Stimulated activated CD4-positive, alpha-beta T cell treated with anti-CD3 and anti-CD28 coated beads, Interleukin-4, amount 100 ng/mL, for 48 hours (primary cell): ENCODE data around the gene UBR3.
"Not testable (repeated sequence)": the region's sequence is repeated elsewhere in the genome, so short reads cannot be mapped to it uniquely, and the experiment has no call there.

ENCODE experiments used
- DNase-seq, 2 donors: peaks; one replicate each; pipeline ENCODE4 v3.0.0-alpha.2; 2020; ENCODE audit warnings: low read depth in 2 of 2

Gene UBR3

DNA sequence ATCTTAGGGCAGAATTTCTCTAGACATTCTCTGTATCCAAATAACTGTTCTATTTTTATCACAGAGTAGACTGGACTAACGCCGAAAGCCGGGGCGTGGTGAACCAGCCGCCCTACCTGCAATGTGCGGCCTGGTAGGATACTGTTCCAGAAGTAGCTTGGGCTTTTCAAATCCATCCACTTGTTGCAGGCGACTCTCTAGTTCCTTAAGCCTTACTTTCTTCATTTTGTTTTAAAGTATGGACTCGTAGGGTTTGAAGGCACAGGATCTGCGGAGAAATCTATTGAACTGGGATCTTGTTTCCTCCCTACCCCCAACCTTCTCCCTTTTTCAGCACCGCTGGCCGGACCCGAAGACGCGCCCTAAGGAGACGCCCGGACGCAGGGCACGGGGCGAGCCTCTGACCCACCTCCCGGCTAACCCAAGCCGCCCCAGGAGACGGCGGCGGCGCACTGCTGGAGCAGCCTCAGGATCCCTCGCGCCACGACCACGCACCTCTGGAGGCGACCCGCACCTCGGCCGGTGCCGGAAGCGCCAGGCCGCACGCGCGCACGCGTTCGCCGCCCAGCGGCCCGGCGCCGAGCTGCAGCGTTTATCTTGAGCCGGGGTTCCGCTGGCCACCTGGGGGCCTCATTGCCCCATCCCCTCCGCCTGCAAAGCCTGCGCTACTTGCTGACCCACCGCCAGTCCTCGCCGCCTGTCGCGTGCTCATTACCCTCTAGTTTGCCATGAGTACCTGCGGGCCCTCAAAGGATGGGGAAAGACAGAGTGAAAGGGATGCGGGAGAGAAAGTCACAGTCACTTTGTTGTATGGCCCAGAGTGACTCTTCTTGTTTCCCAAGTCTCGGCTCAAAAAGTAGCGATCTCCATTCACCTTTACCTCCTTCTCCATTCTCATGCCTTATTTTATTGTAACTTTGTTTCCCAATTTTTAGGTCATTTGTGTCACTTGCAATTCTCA is 2.6 kb upstream of the UBR3 start, which contains the start of gene METTL5:
Gene METTL5 (minus strand): TSS at position 533 of the 961 bp plus-strand sequence. CDS start 308 bp downstream, at position 225.
- peak; percentile 63 to 70 for DNase-seq

DNA sequence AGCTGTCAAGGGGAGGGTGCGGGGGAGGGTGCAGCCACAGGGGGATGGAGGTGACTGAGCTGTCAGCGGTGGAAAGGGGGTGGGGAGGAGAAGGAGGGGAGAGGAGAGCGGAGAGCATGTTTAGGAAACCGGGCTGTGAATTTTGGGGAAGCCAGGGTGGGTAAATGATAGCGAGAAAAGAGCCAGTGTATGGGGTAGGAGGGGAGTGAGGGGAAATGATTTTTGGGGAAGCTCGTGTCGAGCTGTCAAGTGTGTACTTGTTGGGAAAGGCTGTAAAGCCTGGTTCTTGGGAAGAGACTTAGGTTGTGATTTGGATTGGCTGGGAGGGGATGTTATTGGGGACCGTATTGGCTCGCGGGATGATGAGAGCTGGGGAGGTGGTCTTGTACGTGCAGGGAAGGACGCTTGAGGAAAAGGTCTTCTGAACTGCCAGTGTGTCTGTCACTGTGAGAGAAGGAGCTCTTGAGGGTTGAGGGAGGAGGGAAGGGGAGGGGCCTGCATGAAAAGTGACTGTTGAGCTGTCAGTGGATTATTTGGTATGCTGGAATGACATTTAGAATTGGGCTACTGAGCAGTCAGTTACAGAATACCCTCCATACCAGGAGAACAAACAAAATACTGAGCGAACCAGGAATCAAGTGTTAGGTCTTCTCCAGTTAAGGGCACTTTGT is 1.0 kb downstream of the UBR3 start:
- DNase-seq, result peak; percentile 15 to 41

DNA sequence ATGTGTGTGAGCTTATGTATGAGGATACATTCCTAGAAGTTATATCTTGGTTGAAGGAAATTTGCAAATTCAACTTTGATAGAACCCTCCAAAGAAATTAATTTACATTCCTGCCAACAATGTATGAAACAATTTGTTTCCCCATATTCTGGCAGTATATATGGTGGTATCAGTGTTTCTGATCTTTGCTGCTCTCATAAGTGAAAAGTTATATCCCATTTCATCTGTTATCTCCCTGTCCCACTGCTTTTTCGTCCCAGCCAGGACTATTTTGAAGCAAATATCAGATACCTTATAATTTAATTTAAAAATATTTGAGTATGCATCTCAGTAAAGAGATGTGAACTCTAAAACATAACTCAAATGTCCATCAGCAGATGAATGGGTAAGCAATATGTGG is 7.1 kb downstream of the UBR3 start:
- no peak for DNase-seq

DNA sequence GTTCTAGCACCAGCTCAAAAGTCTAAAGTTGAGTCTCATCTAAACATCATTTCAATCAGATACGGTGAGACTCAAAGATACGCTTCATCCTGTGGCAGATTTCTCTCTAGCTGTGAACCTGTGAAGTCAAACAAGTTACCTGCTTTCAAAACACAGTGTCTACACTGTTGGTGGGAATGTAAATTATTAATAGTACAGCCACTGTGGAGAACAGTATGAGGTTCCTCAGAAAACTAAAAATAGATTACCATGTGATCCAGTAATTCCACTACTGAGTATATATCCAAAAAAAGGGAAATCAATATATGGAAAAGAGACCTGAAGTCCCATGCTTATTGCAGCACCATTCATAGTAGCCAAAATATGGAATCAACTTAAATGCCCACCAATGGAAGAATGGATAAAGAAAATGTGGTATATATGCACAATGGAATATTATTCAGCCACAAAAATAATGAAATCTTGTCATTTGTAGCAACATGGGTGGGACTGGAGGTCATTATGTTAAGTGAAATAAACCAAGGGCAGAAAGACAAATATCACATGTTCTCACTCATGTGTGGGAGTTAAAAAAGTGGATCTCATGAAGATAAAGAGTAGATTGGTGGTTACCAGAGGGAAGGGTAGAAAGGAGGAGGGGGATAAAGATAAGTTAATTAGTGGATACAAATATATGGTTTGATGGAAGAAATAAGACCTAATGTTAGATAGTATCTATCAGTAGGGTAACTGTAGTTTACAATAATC is 11.7 kb downstream of the UBR3 start:
- no peak for DNase-seq

DNA sequence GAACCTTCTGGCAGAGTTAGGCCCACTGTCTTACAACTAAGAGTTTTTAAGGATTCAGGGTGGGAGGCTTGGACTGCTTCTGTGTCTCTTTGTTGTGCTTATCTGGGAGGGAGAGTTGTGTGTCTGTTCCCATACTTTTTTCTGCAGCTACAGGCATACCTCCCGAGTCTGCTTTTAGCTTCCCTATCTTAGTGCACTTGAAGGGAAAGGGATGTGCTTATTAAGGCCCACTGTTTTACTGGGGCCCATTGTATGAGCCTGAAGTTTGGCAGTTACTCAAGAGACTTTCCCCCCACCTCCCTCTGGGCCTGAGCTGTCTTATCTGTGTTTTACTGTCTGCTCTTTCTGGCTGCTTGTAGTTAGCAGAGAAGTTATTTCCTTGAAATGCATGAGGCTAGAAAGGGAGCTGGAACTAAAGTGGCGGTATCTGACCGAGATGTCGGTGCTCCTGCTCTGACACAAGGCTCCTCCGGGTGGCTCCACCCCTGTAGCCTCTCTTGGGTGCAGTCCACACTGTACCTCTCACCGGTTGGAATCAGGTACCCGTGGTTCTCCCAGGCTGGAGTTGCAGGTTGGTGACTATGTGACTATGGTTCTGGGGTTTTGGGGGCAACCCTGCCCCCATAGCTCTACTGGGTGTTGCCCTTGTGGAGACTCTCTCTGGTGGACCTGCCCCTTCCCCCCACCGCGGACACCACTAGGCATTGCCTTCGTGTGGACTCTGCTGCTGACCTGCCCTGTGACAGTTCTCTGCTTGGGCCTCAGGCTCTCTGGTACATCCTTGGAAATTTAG is 12.9 kb downstream of the UBR3 start:
- no peak for DNase-seq

DNA sequence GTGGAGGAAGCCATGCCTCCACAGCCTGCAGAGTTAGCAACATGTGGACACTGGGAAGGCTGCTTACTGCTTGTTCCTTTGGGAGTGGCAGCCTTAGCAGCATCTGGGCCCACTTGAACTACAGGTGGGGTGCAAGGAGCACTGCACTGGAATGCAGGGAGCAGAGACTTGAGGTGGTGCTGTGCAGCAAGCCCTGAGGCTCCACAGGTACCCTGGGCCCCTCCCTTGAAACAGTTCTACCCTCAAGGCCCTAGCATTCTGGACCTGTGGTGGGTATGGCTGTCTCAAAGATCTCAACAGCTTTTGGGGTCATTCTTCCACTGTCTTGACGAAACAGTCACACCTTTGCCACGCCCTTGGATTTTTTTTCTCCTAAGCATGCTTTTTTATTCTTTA is 13.5 kb downstream of the UBR3 start:
- DNase-seq, result no peak

DNA sequence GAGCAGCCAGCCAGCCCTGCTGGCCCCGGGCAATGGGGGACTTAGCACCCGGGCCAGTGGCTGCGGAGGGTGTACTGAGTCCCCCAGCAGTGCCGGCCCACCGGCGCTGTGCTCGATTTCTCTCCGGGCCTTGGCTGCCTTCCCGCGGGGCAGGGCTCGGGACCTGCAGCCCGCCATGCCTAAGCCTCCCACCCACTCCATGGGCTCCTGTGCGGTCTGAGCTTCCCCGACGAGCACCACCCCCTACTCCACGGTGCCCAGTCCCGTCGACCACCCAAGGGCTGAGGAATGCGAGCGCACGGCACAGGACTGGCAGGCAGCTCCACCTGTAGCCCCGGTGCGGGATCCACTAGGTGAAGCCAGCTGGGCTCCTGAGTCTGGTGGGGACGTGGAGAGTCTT is 14.4 kb downstream of the UBR3 start:
- not testable (repeated sequence) for DNase-seq

DNA sequence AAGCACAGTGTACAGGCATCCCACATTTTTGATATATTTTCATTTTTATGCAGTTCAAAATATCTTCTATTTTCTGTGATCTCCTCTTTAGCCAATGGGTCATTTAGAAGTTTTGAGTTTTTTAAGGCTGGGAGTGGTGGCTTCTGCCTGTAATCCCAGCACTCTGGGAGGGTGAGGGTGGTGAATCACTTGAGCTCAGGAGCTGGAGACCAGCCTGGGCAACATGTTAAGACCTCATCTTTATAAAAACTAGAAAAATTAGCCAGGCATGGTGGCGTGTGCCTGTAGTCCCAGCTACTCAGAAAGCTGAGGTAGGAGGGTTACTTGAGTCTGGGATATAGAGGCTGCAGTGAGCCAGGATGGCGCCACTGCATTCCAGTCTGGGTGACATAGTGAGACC is 17.8 kb downstream of the UBR3 start:
- DNase-seq, result no peak

DNA sequence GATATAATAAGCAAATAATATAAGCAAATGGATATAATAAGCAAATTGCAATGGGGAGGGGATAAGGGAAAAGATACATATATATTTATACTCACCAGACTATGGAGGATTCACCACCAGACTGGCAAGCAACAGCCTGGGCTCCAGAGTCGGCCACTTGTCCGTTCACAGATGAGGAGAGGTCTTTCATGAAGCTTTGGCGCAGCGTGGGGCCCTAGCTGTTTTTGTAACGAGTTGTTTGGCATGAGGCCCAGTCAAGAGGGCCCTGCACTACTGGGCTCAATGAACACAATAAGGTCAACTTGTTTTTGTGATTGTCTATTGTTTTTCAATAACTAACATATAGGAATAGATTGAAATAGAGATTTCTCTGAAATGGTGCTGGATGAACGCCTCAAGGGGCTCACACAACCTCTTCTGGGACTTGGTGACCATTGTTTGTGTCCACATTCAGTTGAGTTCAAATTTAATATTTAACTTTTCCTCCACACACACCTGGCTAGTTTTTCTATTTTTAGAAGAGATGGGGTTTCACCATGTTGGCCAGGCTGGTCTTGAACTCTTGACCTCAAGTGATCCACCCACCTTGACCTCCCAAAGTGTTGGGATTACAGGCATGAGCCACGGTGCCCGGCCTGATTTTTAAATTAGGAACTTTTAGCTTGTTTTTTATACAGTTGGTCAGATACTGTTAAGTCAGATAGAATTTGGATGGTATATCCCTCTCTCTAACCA is 21.9 kb downstream of the UBR3 start:
- not testable (repeated sequence) for DNase-seq

DNA sequence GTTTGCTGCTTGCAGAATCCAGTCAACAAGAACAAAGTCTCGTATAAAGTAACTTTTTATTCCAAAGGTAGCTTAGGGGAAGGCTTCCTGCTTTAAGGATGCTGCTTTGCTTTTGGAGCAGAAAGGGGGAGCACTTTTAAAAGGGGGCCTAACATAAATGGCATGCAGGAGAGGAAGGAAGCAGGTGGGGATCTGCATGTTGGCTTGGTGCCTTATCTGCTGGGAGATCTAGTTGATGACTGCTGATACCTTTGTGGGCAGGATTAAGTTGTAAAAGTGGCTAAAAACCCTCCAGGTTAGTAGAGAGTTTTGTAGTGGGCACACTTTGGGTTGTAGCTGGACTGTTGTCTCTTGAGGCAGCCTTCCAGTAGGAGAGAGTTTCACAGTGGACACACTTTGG is 22.5 kb downstream of the UBR3 start:
- no peak for DNase-seq

DNA sequence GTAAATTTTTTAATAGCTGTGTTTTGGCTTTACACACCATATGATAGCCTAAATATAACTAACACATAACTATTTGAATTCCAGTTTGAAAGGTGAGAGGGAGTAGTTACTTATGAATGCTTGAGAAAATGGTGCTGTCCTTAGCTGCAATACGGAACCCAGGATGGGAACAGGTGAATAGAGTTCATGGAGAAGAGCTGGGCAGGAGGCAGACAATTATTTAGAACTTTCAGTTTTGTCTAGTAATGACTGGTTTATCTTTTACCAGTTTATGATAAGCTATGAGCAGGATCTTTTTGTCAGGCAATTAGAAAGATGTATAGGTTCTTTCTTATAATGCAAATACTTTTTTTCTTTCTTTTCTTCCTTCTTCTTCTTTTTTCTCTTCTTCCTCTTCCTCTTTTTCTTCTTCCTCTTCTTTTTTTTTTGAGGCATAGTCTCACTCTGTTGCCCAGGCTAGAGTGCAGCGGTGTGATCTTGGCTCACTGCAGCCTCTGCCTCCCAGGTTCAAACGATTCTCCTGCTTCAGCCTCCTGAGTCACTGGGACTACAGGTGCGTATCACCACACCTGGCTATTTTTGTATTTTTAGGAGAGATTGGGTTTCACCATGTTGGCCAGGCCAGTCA is 25.9 kb downstream of the UBR3 start:
- no peak for DNase-seq

DNA sequence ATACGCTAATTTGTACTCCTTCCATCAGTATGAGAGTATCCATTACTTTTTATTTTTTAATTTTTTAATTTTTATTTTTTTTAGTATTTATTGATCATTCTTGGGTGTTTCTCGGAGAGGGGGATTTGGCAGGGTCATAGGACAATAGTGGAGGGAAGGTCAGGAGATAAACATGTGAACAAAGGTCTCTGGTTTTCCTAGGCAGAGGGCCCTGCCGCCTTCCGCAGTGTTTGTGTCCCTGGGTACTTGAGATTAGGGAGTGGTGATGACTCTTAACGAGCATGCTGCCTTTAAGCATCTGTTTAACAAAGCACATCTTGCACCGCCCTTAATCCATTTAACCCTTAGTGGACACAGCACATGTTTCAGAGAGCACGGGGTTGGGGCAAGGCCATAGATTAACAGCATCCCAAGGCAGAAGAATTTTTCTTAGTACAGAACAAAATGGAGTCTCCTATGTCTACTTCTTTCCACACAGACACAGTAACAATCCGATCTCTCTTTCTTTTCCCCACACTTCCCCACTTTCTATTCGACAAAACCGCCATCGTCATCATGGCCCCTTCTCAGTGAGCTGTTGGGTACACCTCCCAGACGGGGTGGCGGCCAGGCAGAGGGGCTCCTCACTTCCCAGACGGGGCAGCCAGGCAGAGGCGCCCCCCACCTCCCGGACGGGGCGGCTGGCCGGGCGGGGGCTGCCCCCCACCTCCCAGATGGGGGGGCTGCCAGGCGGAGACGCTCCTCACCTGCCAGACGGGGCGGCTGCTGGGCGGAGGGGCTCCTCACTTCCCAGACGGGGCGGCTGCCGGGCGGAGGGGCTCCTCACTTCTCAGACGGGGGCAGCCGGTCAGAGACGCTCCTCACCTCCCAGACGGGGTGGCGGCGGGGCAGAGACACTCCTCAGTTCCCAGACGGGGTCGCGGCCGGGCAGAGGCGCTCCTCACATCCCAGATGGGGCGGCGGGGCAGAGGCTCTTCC is 28.3 kb downstream of the UBR3 start:
- DNase-seq, result not testable (repeated sequence)

DNA sequence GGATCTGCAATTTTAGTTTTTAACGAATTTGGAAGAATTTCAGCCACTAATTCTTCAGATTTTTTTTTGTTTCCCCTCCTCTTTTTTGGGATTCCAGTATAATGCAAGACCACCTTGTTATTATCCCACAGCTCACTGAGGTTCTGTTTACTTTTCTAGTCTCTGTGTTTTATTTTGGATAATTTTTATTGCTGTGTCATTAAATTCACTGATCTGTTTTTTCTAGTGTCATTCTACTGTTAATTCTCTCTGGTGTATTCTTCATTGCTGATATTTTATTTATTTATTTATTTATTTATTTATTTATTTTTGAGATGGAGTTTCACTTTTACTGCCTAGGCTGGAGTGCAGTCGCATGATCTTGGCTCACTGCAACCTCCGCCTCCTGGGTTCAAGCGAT is 32.2 kb downstream of the UBR3 start:
- no peak for DNase-seq

DNA sequence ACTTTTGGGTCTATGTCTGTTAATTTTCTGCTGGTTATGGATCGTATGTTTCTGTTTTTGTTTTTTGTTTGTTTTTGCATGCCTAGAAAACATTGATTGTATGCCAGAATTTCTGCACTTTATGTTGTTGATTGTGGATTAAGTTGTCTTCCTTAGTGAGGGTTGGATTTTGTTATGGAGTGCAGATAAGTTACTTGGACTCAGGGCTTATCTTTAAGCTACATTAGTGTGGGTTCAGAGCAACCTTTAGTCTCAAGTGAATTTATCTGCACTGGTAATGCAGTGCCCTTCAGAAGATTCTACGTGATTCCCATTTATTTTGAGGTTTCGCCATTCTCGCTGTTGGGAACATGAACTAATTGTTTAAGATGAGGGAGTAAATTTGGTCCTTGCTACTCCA is 32.9 kb downstream of the UBR3 start:
- no peak for DNase-seq

DNA sequence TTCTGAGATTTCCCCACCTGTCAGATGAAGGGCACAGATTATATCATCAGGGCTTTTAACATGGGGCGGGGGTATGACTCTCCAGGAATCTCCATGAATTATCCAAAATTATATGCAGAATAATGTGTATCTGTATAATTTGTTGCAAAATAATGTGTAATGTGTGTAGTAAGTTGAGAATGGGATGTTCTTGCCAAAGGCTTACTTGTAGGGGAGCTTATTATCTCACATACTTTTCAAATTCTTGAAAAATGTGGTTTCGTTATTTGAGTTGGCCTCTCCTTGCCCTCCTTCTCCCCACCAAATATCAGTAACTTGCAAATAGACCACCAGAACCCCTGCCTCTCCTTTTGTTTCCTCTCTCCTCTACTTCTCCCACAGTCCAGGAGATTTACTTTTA is 35.6 kb downstream of the UBR3 start:
- DNase-seq, result no peak

DNA sequence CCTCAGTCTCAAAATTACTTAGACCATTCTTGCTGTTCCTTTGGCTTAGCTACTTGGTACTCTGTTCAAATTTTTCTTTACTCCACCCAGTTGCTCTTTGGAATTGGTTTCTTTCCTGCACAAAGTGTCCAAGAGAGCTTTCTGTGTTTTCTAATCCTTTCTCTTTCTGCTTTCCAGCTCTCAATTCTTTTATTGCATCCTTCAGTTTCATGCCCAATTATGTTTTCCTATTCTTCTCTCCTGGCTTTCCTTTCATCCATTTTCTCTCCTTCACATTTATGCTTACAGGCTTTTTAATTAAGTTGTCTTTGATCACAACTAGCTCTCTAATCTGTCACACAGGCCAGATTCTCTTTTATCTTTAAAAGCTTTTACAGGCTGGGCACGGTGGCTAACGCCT is 38.2 kb downstream of the UBR3 start:
- no peak for DNase-seq

DNA sequence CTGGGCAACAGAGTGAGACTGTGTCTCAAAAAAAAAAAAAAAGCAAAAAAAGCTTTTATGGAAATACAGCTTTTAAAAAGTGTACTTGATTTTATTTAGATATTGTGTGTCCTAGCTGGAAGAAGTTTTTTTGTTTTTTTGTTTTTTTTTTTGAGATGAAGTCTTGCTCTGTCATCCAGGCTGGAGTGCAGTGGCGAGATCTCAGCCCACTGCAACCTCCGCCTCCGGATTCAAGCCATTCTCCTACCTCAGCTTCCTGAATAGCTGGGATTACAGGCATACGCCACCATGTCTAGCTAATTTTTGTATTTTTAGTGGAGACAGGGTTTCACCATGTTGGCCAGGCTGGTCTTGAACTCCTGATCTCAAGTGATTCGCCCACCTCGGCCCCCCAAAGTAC is 39.0 kb downstream of the UBR3 start:
- DNase-seq, result not testable (repeated sequence)

DNA sequence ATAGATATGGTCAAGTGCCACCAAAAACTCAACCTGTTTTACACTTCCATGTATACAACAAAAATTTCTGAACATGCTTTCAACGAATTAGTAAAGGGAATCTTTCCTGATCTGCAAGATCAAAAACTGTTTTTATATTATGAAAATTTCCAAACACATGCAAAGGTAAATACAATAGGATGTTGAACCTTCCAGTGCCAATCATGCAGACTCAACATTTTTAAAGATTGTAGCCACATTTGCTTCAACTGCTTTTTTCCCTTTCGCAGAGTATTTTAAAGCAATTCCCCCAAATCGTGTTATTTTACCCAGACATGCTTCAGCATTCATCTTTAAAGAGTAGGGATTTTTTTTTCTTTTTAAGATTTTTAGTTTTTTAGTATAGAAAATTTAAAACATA is 40.3 kb downstream of the UBR3 start:
- DNase-seq, result no peak

DNA sequence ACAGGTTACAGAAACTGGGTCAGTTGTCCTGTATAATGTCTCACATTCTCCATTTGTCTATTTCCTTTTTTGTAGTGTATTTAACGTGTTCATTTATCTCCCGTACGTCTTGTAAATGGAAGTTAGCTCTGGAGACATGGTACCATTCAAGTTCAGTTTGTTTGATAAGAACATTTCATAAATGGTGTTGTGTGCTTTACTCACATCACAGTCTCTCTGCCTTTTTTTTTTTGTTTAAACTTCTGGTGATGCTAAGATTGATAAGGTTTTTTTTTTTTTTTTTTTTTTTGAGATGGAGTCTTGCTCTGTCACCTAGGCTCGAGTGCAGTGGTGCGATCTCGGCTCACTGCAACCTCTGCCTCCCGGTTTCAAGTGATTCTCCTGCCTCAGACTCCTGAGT is 41.7 kb downstream of the UBR3 start:
- DNase-seq, result no peak
